ENCODE results near the gene FKTN.

- TF ChIP-seq POLR2A (IDR thresholded peaks at IDR 0.05; ENCODE audit: low read depth, low read length) (no peak), FOS (IDR thresholded peaks at IDR 0.05; ENCODE audit: borderline replicate concordance, insufficient read depth, low read length) (no peak), EZH2 (IDR thresholded peaks at IDR 0.05; ENCODE audit: borderline replicate concordance, low read depth, low read length, severe bottlenecking) (no peak), POLR2AphosphoS5 (IDR thresholded peaks at IDR 0.05; ENCODE audit: insufficient read depth, low read depth, low read length) (no peak), MYC (IDR thresholded peaks at IDR 0.05; ENCODE audit: low read depth, low read length) (no peak), JUN (IDR thresholded peaks at IDR 0.05; ENCODE audit: borderline replicate concordance, insufficient read depth, insufficient read length, low read depth) (no peak), GATA2 (IDR thresholded peaks at IDR 0.05; ENCODE audit: insufficient read depth, insufficient read length, low read depth, low read length) (no peak)
- TF ChIP-seq, protein P1, sequence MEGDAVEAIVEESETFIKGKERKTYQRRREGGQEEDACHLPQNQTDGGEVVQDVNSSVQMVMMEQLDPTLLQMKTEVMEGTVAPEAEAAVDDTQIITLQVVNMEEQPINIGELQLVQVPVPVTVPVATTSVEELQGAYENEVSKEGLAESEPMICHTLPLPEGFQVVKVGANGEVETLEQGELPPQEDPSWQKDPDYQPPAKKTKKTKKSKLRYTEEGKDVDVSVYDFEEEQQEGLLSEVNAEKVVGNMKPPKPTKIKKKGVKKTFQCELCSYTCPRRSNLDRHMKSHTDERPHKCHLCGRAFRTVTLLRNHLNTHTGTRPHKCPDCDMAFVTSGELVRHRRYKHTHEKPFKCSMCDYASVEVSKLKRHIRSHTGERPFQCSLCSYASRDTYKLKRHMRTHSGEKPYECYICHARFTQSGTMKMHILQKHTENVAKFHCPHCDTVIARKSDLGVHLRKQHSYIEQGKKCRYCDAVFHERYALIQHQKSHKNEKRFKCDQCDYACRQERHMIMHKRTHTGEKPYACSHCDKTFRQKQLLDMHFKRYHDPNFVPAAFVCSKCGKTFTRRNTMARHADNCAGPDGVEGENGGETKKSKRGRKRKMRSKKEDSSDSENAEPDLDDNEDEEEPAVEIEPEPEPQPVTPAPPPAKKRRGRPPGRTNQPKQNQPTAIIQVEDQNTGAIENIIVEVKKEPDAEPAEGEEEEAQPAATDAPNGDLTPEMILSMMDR (IDR thresholded peaks at IDR 0.05; ENCODE audit: extremely low read depth in 1 of 2, insufficient read depth in 1 of 2, low read depth in 1 of 2, low read length in 2 of 2), result no peak
- TF ChIP-seq, protein P2, sequence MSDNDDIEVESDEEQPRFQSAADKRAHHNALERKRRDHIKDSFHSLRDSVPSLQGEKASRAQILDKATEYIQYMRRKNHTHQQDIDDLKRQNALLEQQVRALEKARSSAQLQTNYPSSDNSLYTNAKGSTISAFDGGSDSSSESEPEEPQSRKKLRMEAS (IDR thresholded peaks at IDR 0.05; ENCODE audit: insufficient read depth, insufficient read length), result no peak
These were observed 103.1 kb downstream of the FKTN start for GRCh38 chr9:105661011-105661410.
